H1 (cell line): ENCODE measurements around the gene KANTR. TPM values are rescaled to one million over a fixed set of nuclear protein-coding genes. Genes with fewer than 3 reads are reported as not detected.

Experiments
- CTCF ChIA-PET: fragments of 300-600 bp; sonication (Branson Sonifier 250); formaldehyde crosslinking; loops from one replicate; lab custom pipeline; 2021; ENCODE audit not compliant: partially characterized antibody; lab: Charles Lee
- POLR2A ChIA-PET: fragments of 300-600 bp; sonication (Branson Sonifier 250); formaldehyde crosslinking; loops from one replicate; lab custom pipeline; 2021; ENCODE audit warnings: inconsistent platforms; ENCODE audit not compliant: partially characterized antibody; lab: Charles Lee
- DNase-seq, 2 experiments: peaks; one replicate each; pipeline versions ENCODE4 v3.0.0 to v3.0.0-alpha.2; 2010 to 2022; ENCODE audit warnings: low spot score in 2 of 2, low read depth in 1 of 2, mixed read lengths in 1 of 2
- FAIRE-seq: peaks from 2 replicates; lab custom pipeline; 2011; peaks lifted over from hg19 to GRCh38; lab: Jason Lieb, UNC
- H2AFZ ChIP-seq: 2 replicates; pipeline ENCODE4 v1.8.1; 2012; ENCODE audit warnings: low read length, inconsistent platforms
- H2AK5ac ChIP-seq: 2 replicates; pipeline ENCODE4 v1.6.1; 2013; ENCODE audit warnings: low read depth, low read length
- H2BK120ac ChIP-seq: replicated peaks from 2 replicates; pipeline ENCODE3; 2013; ENCODE audit warnings: low read depth, low read length, inconsistent platforms
- H2BK12ac ChIP-seq: 2 replicates; pipeline ENCODE4 v1.6.1; 2013; ENCODE audit warnings: low read depth, low read length
- H2BK15ac ChIP-seq: 2 replicates; pipeline ENCODE4 v1.6.1; 2013; ENCODE audit warnings: low read length
- H2BK20ac ChIP-seq: 2 replicates; pipeline ENCODE4 v1.6.1; 2013; ENCODE audit warnings: low read length
- H2BK5ac ChIP-seq: 2 replicates; pipeline ENCODE4 v1.6.1; 2013; ENCODE audit warnings: low read depth, low read length
- H3K14ac ChIP-seq: 2 replicates; pipeline ENCODE4 v1.6.1; 2013; ENCODE audit warnings: inconsistent platforms; ENCODE audit not compliant: insufficient read length
- H3K18ac ChIP-seq: 2 replicates; pipeline ENCODE4 v1.6.1; 2013; ENCODE audit warnings: low read length; ENCODE audit errors: extremely low read depth
- H3K23ac ChIP-seq: 2 replicates; pipeline ENCODE4 v1.6.1; 2013; ENCODE audit warnings: inconsistent platforms; ENCODE audit not compliant: insufficient read length
- H3K23me2 ChIP-seq: 2 replicates; pipeline ENCODE4 v1.6.1; 2013; ENCODE audit warnings: low read depth, low read length
- H3K27ac ChIP-seq: 2 replicates; pipeline ENCODE4 v1.6.1; 2011; ENCODE audit warnings: low read depth, low read length, inconsistent platforms
- H3K27me3 ChIP-seq, 4 experiments: replicated peaks in 1 of 4; 1 replicate in 1 of 4; 2 replicates in 3 of 4; pipeline versions ENCODE4 v1.6.1 to v1.8.1; 2011 to 2013; ENCODE audit warnings: low read length in 3 of 4, mild to moderate bottlenecking in 3 of 4, inconsistent platforms in 2 of 4, mixed read lengths in 2 of 4, moderate library complexity in 1 of 4; ENCODE audit not compliant: control insufficient read depth in 3 of 4, insufficient read depth in 3 of 4; ENCODE audit errors: extremely low read depth in 1 of 4
- H3K36me3 ChIP-seq, 4 experiments: 2 replicates each; pipeline versions ENCODE4 v1.6.1 to v1.8.1; 2011 to 2013; ENCODE audit warnings: mild to moderate bottlenecking in 4 of 4, low read length in 3 of 4, moderate library complexity in 2 of 4, control low read depth in 1 of 4, inconsistent platforms in 1 of 4; ENCODE audit not compliant: insufficient read depth in 4 of 4, control insufficient read depth in 2 of 4
- H3K4ac ChIP-seq: replicated peaks from 2 replicates; pipeline ENCODE3; 2013; ENCODE audit warnings: low read length, low read depth, mixed read lengths, inconsistent platforms; ENCODE audit not compliant: insufficient read length
- H3K4me1 ChIP-seq, 4 experiments: replicated peaks in 1 of 4; 1 replicate in 1 of 4; 2 replicates in 3 of 4; pipeline versions ENCODE4 v1.6.1 to v1.8.1; 2011 to 2013; ENCODE audit warnings: low read length in 3 of 4, inconsistent platforms in 2 of 4, mixed read lengths in 1 of 4; ENCODE audit not compliant: insufficient read depth in 4 of 4, control insufficient read depth in 3 of 4
- H3K4me2 ChIP-seq, 2 experiments: 2 replicates each; pipeline versions ENCODE4 v1.6.1 to v1.8.1; 2011 to 2013; ENCODE audit warnings: low read depth in 2 of 2, low read length in 2 of 2, control low read depth in 1 of 2, inconsistent platforms in 1 of 2, mild to moderate bottlenecking in 1 of 2; ENCODE audit not compliant: insufficient read depth in 1 of 2
- H3K4me3 ChIP-seq, 4 experiments: fragments of 200-600, 300-600 bp in 1 of 4; sonication (generic), shearing (Covaris generic), sonication (Bioruptor Twin) in 1 of 4; 2 replicates each; pipeline versions ENCODE4 v1.5.1 to v1.8.1; 2011 to 2016; ENCODE audit warnings: low read length in 4 of 4, low read depth in 3 of 4, control low read depth in 2 of 4, inconsistent platforms in 2 of 4, mild to moderate bottlenecking in 2 of 4, mixed read lengths in 1 of 4, moderate library complexity in 1 of 4; ENCODE audit not compliant: insufficient read depth in 2 of 4; ENCODE audit errors: extremely low read depth in 1 of 4
- H3K56ac ChIP-seq: replicated peaks from 2 replicates; pipeline ENCODE3; 2013; ENCODE audit warnings: low read depth, mild to moderate bottlenecking, mixed read lengths, low read length, inconsistent platforms; ENCODE audit not compliant: insufficient read length
- H3K79me1 ChIP-seq: 2 replicates; pipeline ENCODE4 v1.6.1; 2013; ENCODE audit warnings: low read depth, low read length, control low read depth
- H3K79me2 ChIP-seq, 2 experiments: 2 replicates each; pipeline versions ENCODE4 v1.6.1 to v1.8.1; 2012 to 2013; ENCODE audit warnings: low read length in 2 of 2, mild to moderate bottlenecking in 2 of 2, inconsistent platforms in 1 of 2; ENCODE audit not compliant: insufficient read depth in 2 of 2, control insufficient read depth in 1 of 2
- H3K9ac ChIP-seq, 4 experiments: replicated peaks in 1 of 4; 1 replicate in 1 of 4; 2 replicates in 3 of 4; pipeline versions ENCODE4 v1.6.1 to v1.8.1; 2011 to 2013; ENCODE audit warnings: low read depth in 3 of 4, low read length in 3 of 4, control low read depth in 2 of 4, mild to moderate bottlenecking in 2 of 4, moderate library complexity in 2 of 4, inconsistent platforms in 1 of 4; ENCODE audit errors: extremely low read depth in 1 of 4
- H3K9me3 ChIP-seq, 2 experiments: 2 replicates each; pipeline versions ENCODE4 v1.6.1 to v1.8.1; 2012 to 2013; ENCODE audit warnings: mild to moderate bottlenecking in 2 of 2, moderate library complexity in 2 of 2, control low read depth in 1 of 2, inconsistent platforms in 1 of 2, low read depth in 1 of 2, low read length in 1 of 2, mixed read lengths in 1 of 2; ENCODE audit not compliant: insufficient read depth in 2 of 2
- H4K20me1 ChIP-seq, 2 experiments: replicated peaks in 1 of 2; 2 replicates each; pipeline versions ENCODE3 to v1.8.1; 2011 to 2013; ENCODE audit warnings: inconsistent platforms in 2 of 2, low read length in 2 of 2, mild to moderate bottlenecking in 1 of 2; ENCODE audit not compliant: insufficient read depth in 2 of 2, control insufficient read depth in 1 of 2
- H4K5ac ChIP-seq: 2 replicates; pipeline ENCODE4 v1.6.1; 2013; ENCODE audit warnings: low read length, low read depth, mixed read lengths, inconsistent platforms; ENCODE audit not compliant: insufficient read length
- H4K8ac ChIP-seq: 2 replicates; pipeline ENCODE4 v1.8.0; 2013; ENCODE audit warnings: mild to moderate bottlenecking, moderate library complexity, low read length, inconsistent platforms; ENCODE audit not compliant: insufficient read depth; ENCODE audit errors: extremely low read depth
- H4K91ac ChIP-seq: replicated peaks from 2 replicates; pipeline ENCODE3; 2013; ENCODE audit warnings: low read length, mixed read lengths, inconsistent platforms; ENCODE audit not compliant: insufficient read length
- ATF2 ChIP-seq: IDR thresholded peaks from 2 replicates; pipeline ENCODE4 v1.6.1; 2012; ENCODE audit warnings: low read length, inconsistent platforms
- BACH1 ChIP-seq: IDR thresholded peaks from 2 replicates; pipeline ENCODE4 v1.6.1; 2012; ENCODE audit warnings: low read length, improper control_type of control experiment
- CHD1 ChIP-seq: IDR thresholded peaks from 2 replicates; pipeline ENCODE4 v1.6.1; 2012; ENCODE audit warnings: low read depth, low read length, improper control_type of control experiment
- MAX ChIP-seq: IDR thresholded peaks from 2 replicates; pipeline ENCODE4 v1.6.1; 2012; ENCODE audit warnings: inconsistent platforms
- POLR2AphosphoS5 ChIP-seq: IDR thresholded peaks from 2 replicates; pipeline ENCODE4 v1.6.1; 2011; ENCODE audit warnings: low read depth, low read length
- RFX5 ChIP-seq: IDR thresholded peaks from 2 replicates; pipeline ENCODE4 v1.6.1; 2011; ENCODE audit warnings: low read depth, low read length, improper control_type of control experiment, borderline replicate concordance
- RNF2 ChIP-seq: fragments of 200-900, 300-1000 bp; sonication (generic); IDR thresholded peaks from 2 replicates; pipeline ENCODE4 v1.7.1; 2016; ENCODE audit warnings: borderline replicate concordance, low read depth, mild to moderate bottlenecking, antibody characterized with exemption, low read length; ENCODE audit not compliant: poor library complexity, severe bottlenecking; ENCODE audit errors: missing control alignments
- RXRA ChIP-seq: IDR thresholded peaks from 2 replicates; pipeline ENCODE4 v1.6.1; 2011; ENCODE audit warnings: low read depth, mild to moderate bottlenecking, low read length, moderate library complexity; ENCODE audit not compliant: insufficient read depth
- SRF ChIP-seq: IDR thresholded peaks from 2 replicates; pipeline ENCODE4 v1.6.1; 2011; ENCODE audit warnings: mild to moderate bottlenecking, low read depth, low read length, moderate library complexity
- WGBS, 2 experiments: shearing (Covaris generic) in 1 of 2; methylation state at CpG; one replicate each; pipeline versions ENCODE4 v1.1.6 to v1.1.7; 2013 to 2015; ENCODE audit warnings: low lambda C conversion rate in 2 of 2, mixed read lengths in 2 of 2, inconsistent platforms in 1 of 2, low coverage in 1 of 2, missing lambda C conversion rate in 1 of 2; ENCODE audit not compliant: insufficient replicate concordance in 2 of 2, insufficient coverage in 1 of 2, insufficient read length in 1 of 2; ENCODE audit errors: extremely low coverage in 1 of 2, missing lambda C conversion rate in 1 of 2; 5-methylcytosine and 5-hydroxymethylcytosine counted together
- polyA plus RNA-seq, 7 experiments: library from polyadenylated mRNA; depleted of rRNA in 3 of 7; stranded (reverse) in 5 of 7; unstranded in 2 of 7; fragments of >200 nt in 5 of 7; fragments of 200-250 nt in 2 of 7; gene quantifications; 1 replicate in 5 of 7; 2 replicates in 1 of 7; 4 replicates in 1 of 7; pipeline versions ENCODE4 v1.2.1 to v1.2.3, GENCODE V29; 2011 to 2013; ENCODE audit warnings: missing spikeins in 2 of 7, mixed read lengths in 2 of 7
- total RNA-seq: library from RNA; stranded (reverse); fragmentation: NEBNext Ultra II Directional; extraction: Animal tissue kit (Norgen Biotek cat#: 25700); gene quantifications from 2 replicates; pipeline ENCODE4 v1.2.1, GENCODE V29; 2021
- TF ChIP-seq, protein P1 (sequence below): IDR thresholded peaks from 2 replicates; pipeline ENCODE4 v1.6.1; 2011; ENCODE audit warnings: low read length, improper control_type of control experiment
- TF ChIP-seq, protein P2 (sequence below): IDR thresholded peaks from 2 replicates; pipeline ENCODE4 v1.6.1; 2011; ENCODE audit warnings: low read depth, mild to moderate bottlenecking, low read length; ENCODE audit not compliant: insufficient read depth

The KANTR gene
- total and polyA plus RNA-seq, 2 of the 8 experiments (the other 6 are each of a cell fraction or from before 2014, with no cell fraction given) = 7.7 to 9.5 TPM

GRCh38 chrX:53115550-53115874 is 21.6 kb downstream of the KANTR start:
- H2AFZ ChIP-seq = no peak overlapping the region
- H3K4me2 ChIP-seq = no peak overlapping the region
- H3K79me1 ChIP-seq = no peaks in the 10 kb centered on the region; the same call in 1 of the 2 replicates
- WGBS, 2 experiments = 89% methylated on average over 2 of the region's 2 CpGs; no CpG with 5 or more reads in 1 of the 2 experiments
- no peak overlapping the region for H2BK20ac ChIP-seq
- H4K91ac ChIP-seq = no peak overlapping the region
- no peak overlapping the region for H2AK5ac ChIP-seq
- H3K23me2 ChIP-seq = no peaks in the 10 kb centered on the region
- no peak overlapping the region for H4K8ac ChIP-seq
- FAIRE-seq = no peak
- H3K79me2 ChIP-seq = no peaks in the 10 kb centered on the region
- H2BK15ac ChIP-seq = no peak overlapping the region
- no peak overlapping the region for H2BK5ac ChIP-seq
- no peak overlapping the region for H3K23ac ChIP-seq
- H3K4me3 ChIP-seq = no peak overlapping the region
- no peak for DNase-seq
- H3K14ac ChIP-seq = no peak overlapping the region
- H4K5ac ChIP-seq = no peak overlapping the region
- H3K4ac ChIP-seq = no peak overlapping the region
- ChIA-PET POLR2A (no interaction called here), CTCF (no interaction called here)
- no peaks in the 10 kb centered on the region for H3K36me3 ChIP-seq
- no peak overlapping the region for H3K27ac ChIP-seq
- H2BK12ac ChIP-seq = no peak overlapping the region
- no peak overlapping the region for H3K56ac ChIP-seq
- no peaks in the 10 kb centered on the region for H3K27me3 ChIP-seq
- H3K9me3 ChIP-seq = no peaks in the 10 kb centered on the region
- H2BK120ac ChIP-seq = no peak overlapping the region
- H3K18ac ChIP-seq = no peak overlapping the region
- no peaks in the 10 kb centered on the region for H4K20me1 ChIP-seq
- no peak overlapping the region for H3K9ac ChIP-seq
- 0 out of 7 replicates have a peak, but pooled peaks cover 0 to 2% (median 0%) of the 10 kb centered on the region in 4 experiments for H3K4me1 ChIP-seq
- TF ChIP-seq RXRA (no peak), MAX (no peak), POLR2AphosphoS5 (no peak), SRF (no peak), BACH1 (no peak), CHD1 (no peak), RNF2 (no peak), RFX5 (no peak), ATF2 (no peak)
- TF ChIP-seq, protein P1, sequence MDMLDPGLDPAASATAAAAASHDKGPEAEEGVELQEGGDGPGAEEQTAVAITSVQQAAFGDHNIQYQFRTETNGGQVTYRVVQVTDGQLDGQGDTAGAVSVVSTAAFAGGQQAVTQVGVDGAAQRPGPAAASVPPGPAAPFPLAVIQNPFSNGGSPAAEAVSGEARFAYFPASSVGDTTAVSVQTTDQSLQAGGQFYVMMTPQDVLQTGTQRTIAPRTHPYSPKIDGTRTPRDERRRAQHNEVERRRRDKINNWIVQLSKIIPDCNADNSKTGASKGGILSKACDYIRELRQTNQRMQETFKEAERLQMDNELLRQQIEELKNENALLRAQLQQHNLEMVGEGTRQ = no peak
- TF ChIP-seq, protein P2, sequence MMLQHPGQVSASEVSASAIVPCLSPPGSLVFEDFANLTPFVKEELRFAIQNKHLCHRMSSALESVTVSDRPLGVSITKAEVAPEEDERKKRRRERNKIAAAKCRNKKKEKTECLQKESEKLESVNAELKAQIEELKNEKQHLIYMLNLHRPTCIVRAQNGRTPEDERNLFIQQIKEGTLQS = no peak
